Stimulated activated CD4-positive, alpha-beta T cell treated with anti-CD3 and anti-CD28 coated beads, Interleukin-15, amount 100 ng/mL, for 48 hours (primary cell): ENCODE measurements around the gene IRAK2.

Experiments
- DNase-seq, 2 donors: peaks; one replicate each; pipeline ENCODE4 v3.0.0-alpha.2; 2020; ENCODE audit warnings: low read depth in 2 of 2

The IRAK2 gene

DNA sequence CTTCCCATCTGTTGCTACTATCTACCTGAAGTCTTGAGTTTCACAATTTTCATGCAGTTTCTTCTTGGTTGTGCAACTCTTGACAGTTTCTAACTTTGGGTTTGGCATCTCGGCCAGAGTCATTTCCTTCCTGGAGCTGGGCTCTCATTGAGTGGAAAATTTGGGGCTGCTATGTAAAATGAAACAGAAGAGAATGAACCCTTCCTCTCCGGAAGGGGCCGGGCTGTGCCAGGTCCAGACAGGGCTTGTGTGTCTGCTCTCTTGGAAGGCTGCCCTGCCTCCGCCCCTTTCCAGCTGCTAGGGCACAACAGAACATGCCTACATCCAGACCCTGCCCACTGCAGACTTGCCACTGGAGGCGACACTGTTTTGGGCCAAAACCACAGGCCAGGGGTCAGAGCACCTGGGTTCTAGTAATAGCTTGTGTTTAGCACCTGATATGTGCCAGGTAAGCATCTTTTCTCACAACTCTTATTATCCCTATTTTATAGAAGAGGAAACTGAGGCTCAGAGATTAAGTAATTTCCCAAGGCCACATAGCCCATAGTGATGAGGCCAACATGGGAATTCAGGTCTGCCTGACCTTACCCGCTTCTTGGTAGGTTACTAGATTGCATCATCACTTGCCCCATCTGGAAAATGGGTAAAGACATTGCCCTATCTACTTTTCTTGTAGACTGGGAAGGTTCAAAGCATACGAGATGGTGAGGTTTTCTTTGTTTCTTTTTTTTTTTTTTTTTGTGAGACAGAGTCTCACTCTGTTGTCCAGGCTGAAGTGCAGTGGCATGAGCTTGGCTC, 25.0 kb downstream of the IRAK2 start:
- no peak for DNase-seq

DNA sequence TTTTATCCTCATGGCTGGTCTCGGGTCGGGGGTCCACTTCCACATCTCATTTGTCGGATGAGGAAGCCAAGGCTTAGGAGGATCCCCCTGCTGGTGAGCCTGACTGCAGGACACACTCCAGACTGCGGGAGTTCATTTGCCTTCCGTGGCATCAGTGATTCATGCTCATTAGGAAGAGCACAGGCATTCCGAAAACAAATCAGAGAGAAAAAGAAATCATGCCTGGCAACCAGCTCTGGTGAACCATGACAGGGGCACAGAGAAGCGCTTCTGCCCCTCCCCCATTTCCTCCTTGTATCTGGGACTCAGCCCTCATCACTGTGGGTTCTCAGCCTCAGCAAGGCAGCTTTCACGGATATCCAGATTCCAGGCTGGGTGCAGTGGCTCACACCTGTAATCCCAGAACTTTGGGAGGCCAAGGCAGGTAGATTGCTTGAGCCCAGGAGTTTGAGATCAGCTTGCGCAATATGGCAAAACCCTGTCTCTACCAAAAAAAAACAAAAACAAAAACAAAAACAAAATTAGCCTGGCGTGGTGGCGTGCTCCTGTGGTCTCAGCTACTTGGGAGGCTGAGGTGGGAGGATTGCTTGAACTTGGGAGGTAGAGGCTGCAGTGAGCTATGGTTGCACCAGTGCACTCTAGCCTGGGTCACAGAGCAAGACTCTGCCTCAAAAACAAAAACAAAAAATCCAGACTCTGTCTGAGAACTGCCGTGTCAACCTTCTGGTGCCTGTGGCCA, 28.4 kb downstream of the IRAK2 start:
- DNase-seq = peak; percentile 57 to 60

DNA sequence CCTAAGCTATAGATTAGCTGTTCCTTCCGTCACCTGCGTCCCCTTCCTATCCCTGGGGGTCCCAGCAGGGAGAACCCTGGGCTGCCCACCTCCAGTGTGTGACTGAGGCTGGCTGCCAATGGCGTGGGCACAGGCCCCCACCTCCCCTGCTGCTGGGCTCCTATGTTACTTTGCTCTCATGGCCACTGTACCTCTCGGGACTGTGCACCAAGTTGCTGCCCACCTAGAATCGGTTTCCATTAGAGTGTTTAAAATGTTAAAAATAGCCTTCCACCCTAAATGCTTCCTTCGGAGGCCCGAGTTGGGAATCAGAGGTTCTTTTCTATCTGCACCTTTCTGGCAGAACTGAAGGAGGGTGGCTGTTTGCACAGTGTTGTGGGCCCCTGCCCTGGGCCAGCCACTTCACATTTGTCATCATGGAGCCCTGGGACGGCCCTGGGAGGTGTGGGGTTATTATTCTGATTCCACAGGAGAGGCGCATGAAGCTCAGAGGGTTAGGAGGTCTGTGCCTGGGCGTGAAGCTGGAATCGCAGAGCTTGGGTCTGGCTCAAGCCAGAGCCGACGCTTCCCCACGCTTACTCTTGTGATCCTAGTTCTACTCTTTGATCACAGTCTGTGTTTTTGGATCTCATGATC, 29.1 kb downstream of the IRAK2 start:
- no peak for DNase-seq

DNA sequence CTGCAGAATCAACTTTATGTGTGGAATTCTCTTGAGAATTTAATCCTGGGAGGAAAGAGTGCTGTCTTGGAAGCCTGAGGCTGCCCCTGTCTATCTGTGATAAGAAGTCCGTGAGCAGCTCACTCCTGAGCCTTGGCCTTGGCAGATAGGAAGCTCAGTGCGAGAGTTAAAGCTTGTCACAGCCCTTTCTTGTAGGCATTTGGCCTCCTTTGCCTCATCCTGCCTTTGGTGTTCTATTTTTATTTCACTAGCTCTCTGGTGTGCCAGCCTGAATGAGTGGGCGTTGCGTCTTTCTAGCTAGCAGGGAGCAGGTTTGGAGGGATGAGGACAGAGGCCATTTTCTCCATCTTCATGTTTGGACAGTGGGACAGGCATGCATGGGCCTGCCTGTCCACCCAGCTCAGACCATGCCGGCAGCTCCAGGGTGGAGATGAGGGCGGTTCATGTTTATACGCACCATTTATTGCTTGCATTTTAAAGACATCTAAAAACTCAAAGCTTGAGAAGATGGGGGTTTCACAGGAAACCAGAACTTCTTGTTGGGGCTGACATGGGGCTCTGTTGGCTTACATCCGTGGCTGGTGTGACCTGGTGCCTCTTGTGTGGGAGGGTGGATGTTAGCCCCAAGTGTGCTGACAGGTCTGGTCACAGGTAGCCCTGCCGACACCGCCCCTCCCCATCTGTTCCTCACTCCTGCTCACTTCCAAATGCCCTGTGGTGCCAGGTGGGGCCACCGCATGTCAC, 29.8 kb downstream of the IRAK2 start:
- DNase-seq = peak in 1 of 2 donors; percentile 29

DNA sequence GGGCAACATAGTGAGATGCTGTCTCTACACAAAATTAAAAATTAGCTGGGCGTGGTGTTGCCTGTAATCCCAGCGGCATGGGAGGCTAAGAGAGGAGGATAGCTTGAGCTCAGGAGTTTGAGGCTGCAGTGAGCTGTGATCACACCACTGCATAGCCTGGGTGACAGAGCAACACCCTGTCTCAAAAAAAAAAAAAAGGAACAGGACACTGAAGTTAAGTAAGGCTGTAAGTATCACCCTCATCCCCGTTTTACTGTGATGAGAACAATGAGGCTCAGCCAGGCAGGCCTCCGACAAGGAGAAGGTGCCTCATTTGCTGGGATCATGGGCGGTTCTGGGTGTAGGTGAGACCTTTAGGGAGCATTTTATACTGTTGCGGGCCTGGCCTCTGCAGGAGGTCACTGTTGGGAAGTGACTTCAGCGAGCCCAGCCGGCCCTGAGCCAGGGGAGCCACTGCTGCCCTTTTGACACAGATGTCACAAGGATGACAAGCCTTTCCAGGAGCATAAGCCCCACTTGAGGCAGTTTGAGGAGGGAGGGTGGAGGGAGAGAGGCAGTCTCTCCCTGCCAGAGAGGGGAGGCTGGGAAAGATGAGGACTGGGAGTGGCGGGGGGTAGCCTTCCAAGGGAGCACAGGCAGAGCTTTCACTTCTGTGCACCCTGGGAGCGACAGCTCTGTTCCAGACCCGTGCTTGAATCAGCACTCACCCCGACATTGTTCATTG, 30.8 kb downstream of the IRAK2 start:
- no peak for DNase-seq

DNA sequence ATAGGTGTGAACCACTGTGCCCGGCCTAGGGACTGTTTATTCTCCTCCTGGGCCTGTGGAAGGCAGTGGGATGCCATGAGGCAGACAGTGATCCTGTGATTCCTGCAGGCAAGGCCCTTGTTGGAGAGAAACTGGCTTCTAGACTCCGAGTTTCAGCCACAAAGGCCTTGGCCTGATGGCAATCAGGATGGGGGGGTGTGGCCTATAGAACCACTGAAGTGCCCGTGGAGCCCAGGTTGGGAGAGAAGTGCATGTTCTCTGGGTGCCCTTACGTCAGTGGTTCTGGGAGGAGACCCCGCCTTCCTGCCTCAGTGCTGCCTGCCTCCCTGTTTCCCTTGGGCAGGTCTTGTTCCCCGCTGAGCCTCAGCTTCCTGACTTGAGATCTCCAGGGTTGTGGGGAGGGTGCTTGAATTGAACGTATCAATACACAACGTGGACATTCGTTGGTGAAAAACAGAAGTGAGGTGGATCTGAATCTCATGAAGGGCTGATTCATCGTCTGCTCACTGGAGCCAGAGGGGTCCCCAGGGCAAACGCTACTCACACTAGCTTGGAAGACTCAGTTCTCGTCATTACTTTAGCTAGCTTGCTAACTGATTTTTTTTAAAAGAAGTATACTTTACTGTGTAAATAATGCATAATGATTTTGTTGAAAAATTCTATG, 31.8 kb downstream of the IRAK2 start:
- DNase-seq = no peak

DNA sequence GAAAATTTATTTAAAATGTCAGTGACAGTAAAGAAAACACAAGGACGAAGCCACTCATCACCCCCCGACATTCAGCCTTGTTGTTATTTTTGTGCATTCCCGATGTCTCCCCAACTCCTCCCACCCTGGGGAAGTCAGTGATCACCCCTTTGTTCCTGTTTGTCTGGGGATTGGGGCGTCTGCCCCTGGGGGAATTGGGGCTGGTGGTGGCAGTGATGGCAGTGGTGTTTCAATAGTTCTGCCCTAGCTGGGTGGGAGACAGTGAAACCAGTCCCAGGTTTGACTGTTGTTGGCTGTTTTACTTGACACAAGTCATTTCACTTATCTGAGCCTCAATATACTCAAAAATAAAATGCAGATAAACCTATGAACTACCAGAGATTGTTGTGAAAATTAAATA, 33.5 kb downstream of the IRAK2 start:
- DNase-seq = no peak

DNA sequence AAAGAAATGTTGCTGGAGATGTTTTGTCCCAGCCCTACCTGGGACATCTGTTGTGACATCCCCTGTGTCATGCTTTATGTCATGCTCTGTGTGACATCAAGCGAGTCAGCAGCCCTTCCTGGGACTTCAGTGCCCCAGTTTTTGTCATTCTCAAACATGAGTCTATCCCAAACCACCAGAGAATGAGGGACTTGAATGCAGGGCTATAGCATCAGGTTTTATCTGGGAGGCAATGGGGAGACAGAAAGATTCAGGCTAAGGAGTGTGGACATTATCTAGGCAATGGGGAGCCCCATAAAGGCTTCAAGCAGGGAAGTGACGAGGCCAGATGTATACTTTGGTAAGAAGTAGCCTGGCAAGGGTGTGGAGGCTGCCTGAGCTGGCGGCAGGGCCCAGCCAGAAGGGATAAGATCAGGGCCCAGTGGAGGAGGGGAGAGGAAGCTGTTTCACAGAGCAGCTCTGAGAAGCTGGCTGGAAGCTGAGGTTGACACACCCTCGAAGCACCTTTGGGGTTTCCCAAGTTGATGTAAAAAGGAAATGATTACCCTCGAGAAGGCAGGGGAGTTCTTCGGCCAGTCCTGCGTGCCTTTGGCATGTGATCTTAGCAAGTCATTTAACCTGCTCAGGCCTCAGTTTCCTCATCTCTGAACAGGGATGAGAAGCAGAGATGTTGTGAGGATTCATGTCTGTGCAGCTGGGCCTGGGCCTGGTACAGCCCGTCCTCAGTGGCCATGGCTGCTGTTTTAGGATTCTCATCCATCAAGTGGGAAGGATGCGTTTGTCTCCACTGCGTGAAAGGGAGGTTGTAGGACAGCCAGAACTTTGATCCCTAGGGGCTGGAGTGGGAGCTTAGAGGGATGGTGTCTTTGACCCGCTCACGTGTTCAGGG, 34.3 kb downstream of the IRAK2 start:
- DNase-seq = peak; percentile 54 to 58

DNA sequence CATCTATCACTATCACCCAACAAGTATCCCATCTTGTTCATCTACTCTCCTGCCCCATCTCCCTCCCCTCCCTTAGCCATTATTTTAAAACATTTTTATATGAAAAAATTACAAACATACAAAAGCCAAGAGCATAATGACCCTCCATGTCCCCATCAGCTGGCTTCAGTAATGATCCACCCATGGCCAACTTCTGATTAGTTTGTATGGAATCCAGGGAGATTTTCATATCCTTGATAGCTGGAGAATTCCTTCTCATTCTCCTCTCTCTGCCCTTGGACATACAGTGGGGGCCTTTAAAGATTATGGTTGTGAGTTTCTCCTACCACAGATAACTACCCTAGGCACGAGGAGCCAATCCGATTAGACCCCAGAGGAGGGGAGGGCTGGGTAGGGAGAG, 40.2 kb downstream of the IRAK2 start:
- DNase-seq = no peak

DNA sequence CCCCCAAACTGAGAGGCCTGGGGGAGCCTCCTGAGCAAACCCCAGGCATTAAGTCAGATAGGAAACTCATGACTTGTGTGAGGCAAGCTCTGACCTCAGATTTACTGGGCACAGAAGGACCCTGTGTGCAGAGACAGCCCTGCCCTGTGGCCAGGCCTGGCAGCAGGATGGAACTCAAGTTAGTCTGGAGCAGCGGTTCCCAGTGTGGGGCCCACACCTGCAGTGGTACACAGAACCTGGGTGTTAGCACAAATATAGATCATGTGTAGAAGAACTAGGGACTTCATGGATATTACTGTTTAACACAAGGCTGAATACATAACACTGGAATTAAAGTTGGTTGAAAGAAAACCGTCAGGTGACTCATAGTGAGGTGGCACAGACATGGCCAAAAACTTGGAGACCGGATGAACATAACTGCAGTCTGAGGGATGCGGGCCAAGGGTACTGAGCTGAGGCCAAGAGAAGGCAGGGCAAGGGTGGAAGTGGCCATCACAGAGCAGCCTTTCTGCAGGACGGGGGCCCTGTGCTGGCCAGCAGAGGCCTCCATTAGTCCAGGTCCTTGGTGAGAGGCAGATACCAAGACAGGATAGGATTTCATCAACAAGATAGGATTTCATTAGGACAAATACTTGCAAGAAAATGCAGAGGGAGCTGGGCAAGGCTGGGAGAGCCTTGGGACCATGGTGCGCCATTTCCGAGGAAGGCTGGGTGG, 40.9 kb downstream of the IRAK2 start:
- DNase-seq = no peak

DNA sequence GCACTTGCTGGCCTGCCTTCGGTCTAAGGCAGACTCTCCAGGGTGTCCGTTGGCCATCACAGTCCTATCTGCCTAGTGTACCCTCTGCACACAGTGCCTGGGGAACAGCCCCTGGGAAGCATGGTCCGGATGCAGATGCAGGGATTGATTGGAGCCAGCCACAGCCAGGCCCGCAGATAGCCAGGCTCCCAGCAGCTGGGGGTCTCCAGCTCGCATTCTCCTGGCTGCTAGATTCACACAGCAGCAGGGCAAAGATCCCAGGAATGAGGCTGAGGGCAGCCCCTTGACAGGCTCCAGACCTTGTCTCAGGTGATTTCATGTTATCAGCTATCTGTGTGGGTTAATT, 41.4 kb downstream of the IRAK2 start:
- no peak for DNase-seq

DNA sequence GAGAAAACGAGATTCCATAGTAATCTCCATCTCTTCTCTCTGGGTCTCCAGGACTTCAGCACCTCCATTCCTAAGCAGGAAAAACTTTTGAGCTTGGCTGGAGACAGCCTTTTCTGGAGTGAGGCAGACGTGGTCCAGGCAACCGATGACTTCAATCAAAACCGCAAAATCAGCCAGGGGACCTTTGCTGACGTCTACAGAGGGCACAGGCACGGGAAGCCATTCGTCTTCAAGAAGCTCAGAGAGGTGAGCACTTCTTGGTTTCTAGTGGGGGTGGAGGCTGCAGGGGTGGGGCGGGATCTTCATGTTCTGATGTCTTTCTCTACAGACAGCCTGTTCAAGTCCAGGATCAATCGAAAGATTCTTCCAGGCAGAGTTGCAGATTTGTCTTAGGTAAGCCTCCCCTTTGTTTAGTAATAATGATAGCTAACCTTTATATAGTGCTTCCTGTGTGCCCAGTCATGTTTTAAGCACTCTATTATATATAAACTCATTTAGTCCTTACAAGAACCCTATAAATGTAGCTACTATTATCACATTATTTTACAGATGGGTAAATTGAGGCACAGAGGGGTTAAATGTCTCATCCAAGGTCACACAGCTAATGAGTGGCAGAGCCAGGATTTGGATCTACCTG, 48.6 kb downstream of the IRAK2 start:
- DNase-seq = no peak

DNA sequence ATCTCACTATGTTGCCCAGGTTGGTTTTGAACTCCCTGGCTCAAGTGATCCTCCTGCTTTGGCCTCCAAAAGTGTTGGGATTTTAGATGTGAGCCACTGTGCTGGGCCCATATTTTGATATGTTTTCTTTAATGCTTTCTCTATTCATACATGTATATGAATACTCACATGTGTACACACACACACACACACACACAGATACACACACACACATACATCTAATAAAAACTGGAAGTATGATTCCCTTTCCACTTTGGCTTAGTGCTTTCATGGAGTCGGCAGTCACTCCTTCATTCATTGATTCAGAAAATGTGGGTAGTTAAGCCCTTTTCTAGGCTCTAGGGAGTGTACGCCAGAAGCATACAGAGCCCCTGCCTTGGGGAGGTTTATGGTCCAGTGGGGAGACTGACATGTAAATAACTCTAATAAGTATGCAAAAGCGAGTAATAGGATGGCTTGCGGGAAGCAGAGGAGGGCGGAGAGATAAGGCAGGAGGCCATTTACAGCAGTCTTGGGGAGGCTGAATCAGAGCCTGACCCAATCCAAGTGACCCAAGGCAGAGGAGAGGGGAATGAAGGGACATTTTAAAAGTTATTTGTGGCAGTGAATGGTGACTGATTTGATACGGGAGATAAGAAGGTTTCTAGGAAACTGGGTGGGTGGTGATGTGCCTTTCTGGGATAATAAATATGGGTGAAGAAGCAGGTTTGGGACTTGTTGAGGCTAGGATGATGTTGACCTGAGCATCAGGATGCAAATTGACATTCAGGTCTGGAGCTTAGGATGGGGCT, 51.1 kb downstream of the IRAK2 start:
- DNase-seq = no peak

DNA sequence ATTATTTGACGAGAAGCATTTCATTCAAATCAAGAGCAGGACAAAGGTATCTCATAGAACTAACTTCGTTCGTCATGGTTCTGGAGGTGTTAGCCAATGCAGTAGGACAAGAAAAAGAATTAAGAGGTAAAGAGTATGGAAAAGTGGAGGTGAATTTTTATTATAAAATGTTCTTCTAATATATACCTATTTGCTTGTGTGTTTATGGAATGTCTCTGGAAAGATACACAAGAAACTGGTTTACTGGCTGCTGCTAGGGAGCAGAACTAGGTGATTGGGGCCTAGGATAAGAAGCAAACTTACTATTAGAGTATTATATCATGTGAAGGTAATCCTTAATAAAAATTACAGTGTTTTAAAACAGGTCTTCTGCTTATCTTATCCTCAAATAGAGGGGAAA, 52.6 kb downstream of the IRAK2 start:
- DNase-seq = no peak

DNA sequence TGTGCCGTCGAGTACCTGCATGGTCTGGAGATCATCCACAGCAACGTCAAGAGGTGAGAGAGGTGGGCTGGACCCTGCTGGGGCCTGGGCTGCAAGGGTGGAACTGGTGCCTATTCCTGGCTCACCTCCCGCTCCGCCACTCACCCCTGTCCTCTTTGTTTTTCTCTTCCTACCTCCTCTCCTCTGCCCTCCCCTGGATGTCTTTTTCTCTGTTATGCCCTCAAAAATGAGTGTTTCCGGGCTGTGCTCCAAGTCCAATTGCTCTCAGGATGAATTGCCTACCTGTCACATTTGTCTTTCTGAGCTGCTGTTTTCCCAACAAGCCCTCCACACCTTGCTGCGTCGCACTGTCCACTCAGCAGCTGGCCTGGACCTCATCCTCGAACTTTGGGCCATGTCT, 55.0 kb downstream of the IRAK2 start:
- no peak for DNase-seq

DNA sequence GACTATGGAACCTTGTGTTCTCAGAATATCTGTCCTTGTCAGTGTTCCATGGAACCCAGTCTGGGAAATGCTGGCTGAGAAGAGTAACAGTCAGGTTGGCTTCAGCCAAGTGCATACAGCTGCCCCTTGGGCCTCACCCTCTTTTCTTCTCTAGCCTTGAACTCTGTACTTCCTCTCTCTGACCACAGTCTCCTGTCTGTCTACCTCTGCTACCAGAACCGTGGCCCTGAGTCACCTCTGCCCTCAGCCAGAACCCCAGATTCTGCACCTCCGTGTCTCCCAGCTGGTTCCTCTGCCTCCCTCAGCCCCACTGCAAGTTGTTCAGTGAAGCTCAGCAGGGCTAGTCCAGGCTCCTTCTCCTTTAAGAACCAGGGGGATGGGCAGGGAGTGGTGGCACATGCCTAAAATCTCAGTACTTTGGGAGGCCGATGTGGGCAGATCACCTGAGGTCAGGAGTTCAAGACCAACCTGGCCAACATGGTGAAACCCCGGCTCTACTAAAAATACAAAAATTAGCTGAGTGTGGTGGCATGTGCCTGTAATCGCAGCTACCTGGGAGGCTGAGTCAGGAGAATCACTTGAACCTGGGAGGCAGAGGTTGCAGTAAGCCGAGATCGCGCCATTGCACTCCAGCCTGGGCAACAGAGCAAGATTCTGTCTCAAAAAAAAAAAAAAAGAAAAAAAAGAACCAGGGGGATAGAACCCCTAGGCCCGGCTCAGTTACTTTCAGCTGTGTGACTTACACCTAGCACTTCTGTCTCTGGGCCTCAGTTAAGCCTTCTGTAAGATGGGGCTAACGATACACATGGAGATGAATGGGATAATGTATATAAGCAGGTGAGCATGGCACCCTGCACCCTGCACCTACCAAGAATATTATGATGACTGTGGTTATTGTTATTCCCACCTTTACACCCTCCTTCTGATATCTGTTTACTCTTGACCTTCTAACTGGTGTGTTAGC, 59.2 kb downstream of the IRAK2 start:
- no peak for DNase-seq
